Hepatocyte (in vitro differentiated cells): ENCODE data around the gene ACTC1. TPM values are rescaled to one million over a fixed set of nuclear protein-coding genes. Genes with fewer than 3 reads are reported as not detected.

ENCODE experiments used
- DNase-seq: peaks from one replicate; pipeline ENCODE4 v3.0.0-alpha.2; 2016; ENCODE audit warnings: low spot score
- H2AFZ ChIP-seq: fragments of 200-600 bp; sonication (generic); 2 replicates; pipeline ENCODE4 v1.6.0; 2016; ENCODE audit warnings: antibody characterized with exemption, mild to moderate bottlenecking
- H3K27ac ChIP-seq: fragments of 200-600 bp; sonication (generic); 2 replicates; pipeline ENCODE4 v1.5.1; 2016; ENCODE audit warnings: mild to moderate bottlenecking
- H3K27me3 ChIP-seq: fragments of 200-600 bp; sonication (generic); 2 replicates; pipeline ENCODE4 v1.6.1; 2016
- H3K36me3 ChIP-seq: fragments of 200-600 bp; sonication (generic); replicated peaks from 2 replicates; pipeline ENCODE4 v1.5.1; 2016; ENCODE audit warnings: low read depth; ENCODE audit not compliant: insufficient read depth
- H3K4me1 ChIP-seq: fragments of 200-600 bp; sonication (generic); 2 replicates; pipeline ENCODE4 v1.5.1; 2016; ENCODE audit warnings: mild to moderate bottlenecking, moderate library complexity; ENCODE audit not compliant: insufficient read depth
- H3K4me2 ChIP-seq: fragments of 200-600 bp; sonication (generic); 2 replicates; pipeline ENCODE4 v1.6.0; 2016
- H3K4me3 ChIP-seq: fragments of 200-600 bp; sonication (generic); 2 replicates; pipeline ENCODE4 v1.5.1; 2016; ENCODE audit warnings: mild to moderate bottlenecking
- H3K79me2 ChIP-seq: fragments of 200-600 bp; sonication (generic); 2 replicates; pipeline ENCODE4 v1.6.0; 2017; ENCODE audit warnings: mild to moderate bottlenecking
- H3K9me2 ChIP-seq: fragments of 200-600 bp; sonication (generic); replicated peaks from 2 replicates; pipeline ENCODE4 v1.6.0; 2017; ENCODE audit warnings: mild to moderate bottlenecking; ENCODE audit not compliant: insufficient read depth
- H3K9me3 ChIP-seq: fragments of 200-600 bp; sonication (generic); 2 replicates; pipeline ENCODE4 v1.5.1; 2016; ENCODE audit warnings: low read depth, mild to moderate bottlenecking
- H4K20me1 ChIP-seq: fragments of 200-600 bp; sonication (generic); 2 replicates; pipeline ENCODE4 v1.6.0; 2016; ENCODE audit warnings: mild to moderate bottlenecking; ENCODE audit not compliant: insufficient read depth, poor library complexity, severe bottlenecking
- CTCF ChIP-seq: fragments of 200-600 bp; sonication (generic); IDR thresholded peaks from 2 replicates; pipeline ENCODE4 v1.5.1; 2016; ENCODE audit warnings: antibody characterized with exemption, mild to moderate bottlenecking; ENCODE audit not compliant: poor library complexity
- EZH2 ChIP-seq: fragments of 200-600 bp; sonication (generic); IDR thresholded peaks from 2 replicates; pipeline ENCODE4 v1.6.1; 2016; ENCODE audit warnings: antibody characterized with exemption, mild to moderate bottlenecking, borderline replicate concordance
- EZH2phosphoT487 ChIP-seq: fragments of 200-600 bp; sonication (generic); IDR thresholded peaks from one replicate; pipeline ENCODE4 v1.6.1; 2018; ENCODE audit warnings: antibody characterized with exemption, mild to moderate bottlenecking, low read depth, moderate library complexity; ENCODE audit not compliant: unreplicated experiment, severe bottlenecking
- WGBS: methylation state at CpG from one replicate; pipeline ENCODE4 v1.1.6; 2016; ENCODE audit warnings: low lambda C conversion rate; ENCODE audit errors: missing lambda C conversion rate; 5-methylcytosine and 5-hydroxymethylcytosine counted together
- polyA plus RNA-seq: library from polyadenylated mRNA; unstranded; fragments of >200 nt; fragmentation: Nextera tagmentation; extraction: Ambion mirVana; gene quantifications from 2 replicates; pipeline ENCODE4 v1.2.1, GENCODE V29; 2016
- total RNA-seq: library from RNA; depleted of rRNA; stranded (reverse); fragments of >200 nt; gene quantifications from 2 replicates; pipeline ENCODE4 v1.2.3, GENCODE V29; 2014

The ACTC1 gene
- total and polyA plus RNA-seq, 2 experiments from 2014 or later, result 1.7 to 4.7 TPM

- Histone ChIP-seq H3K36me3 (no peaks in the 10 kb centered on the region), H3K4me2 (no peak overlapping the region), H3K27me3 (no peaks in the 10 kb centered on the region), H3K4me1 (peaks cover 15% of the 10 kb centered on the region), H2AFZ (no peak overlapping the region), H4K20me1 (no peaks in the 10 kb centered on the region), H3K9me3 (no peaks in the 10 kb centered on the region), H3K79me2 (no peaks in the 10 kb centered on the region), H3K27ac (no peak overlapping the region), H3K4me3 (no peak overlapping the region), H3K9me2 (no peaks in the 10 kb centered on the region)
- TF ChIP-seq EZH2, result no peak
- WGBS, result 84% methylated on average over 7 of the region's 7 CpGs
- no peak for DNase-seq
Measured at GRCh38 chr15:34802803-34803750, 7.7 kb upstream of the ACTC1 start.

- Histone ChIP-seq H3K9me3 (no peaks in the 10 kb centered on the region), H3K4me2 (no peak overlapping the region), H2AFZ (no peak overlapping the region), H4K20me1 (no peaks in the 10 kb centered on the region), H3K36me3 (no peaks in the 10 kb centered on the region), H3K4me1 (peaks cover 15% of the 10 kb centered on the region), H3K4me3 (no peak overlapping the region), H3K9me2 (no peaks in the 10 kb centered on the region), H3K27ac (no peak overlapping the region), H3K27me3 (no peaks in the 10 kb centered on the region), H3K79me2 (no peaks in the 10 kb centered on the region)
- TF ChIP-seq EZH2, result no peak
- no peak for TF ChIP-seq EZH2phosphoT487
- no peak for TF ChIP-seq CTCF
- no peak for DNase-seq
- WGBS, result 88% methylated on average over 1 of the region's 1 CpG
Measured at GRCh38 chr15:34802371-34802770, 7.0 kb upstream of the ACTC1 start.

GRCh38 chr15:34799149-34800101 is 4.1 kb upstream of the ACTC1 start:
- DNase-seq, result peak; percentile 38
- H3K4me2 ChIP-seq, result peak overlapping the region; percentile 56
- H3K4me1 ChIP-seq, result peaks cover 23% of the 10 kb centered on the region
- no peaks in the 10 kb centered on the region for H3K9me2 ChIP-seq
- H3K27ac ChIP-seq, result peak overlapping the region; percentile 56
- H3K9me3 ChIP-seq, result no peaks in the 10 kb centered on the region
- H4K20me1 ChIP-seq, result no peaks in the 10 kb centered on the region
- peaks cover 24% of the 10 kb centered on the region for H3K27me3 ChIP-seq
- 31% methylated on average over 13 of the region's 16 CpGs for WGBS
- H3K4me3 ChIP-seq, result no peak overlapping the region
- no peaks in the 10 kb centered on the region for H3K36me3 ChIP-seq
- no peaks in the 10 kb centered on the region for H3K79me2 ChIP-seq
- no peak for TF ChIP-seq CTCF
- H2AFZ ChIP-seq, result no peak overlapping the region
